Activated T-cell treated with anti-CD3 and anti-CD28 coated beads, Interleukin-2, amount 50 U/mL, for 72 hours (primary cell): Measurements from ENCODE around the gene MAPKAPK3. TPM values are rescaled to one million over a fixed set of nuclear protein-coding genes. Genes with fewer than 3 reads are reported as not detected.
A peak's percentile ranks its signal among the peaks of the same experiment; 100 is the strongest.

Source experiments
- ATAC-seq, 2 donors: fragments of 150-1000 bp; cut with Tn5 transposase; replicated peaks in 1 of 2; 2 replicates each; pipeline ENCODE4 v1.10.0; 2021; ENCODE audit warnings: moderate library complexity in 2 of 2, mild to moderate bottlenecking in 1 of 2
- DNase-seq, 2 donors: peaks; one replicate each; pipeline ENCODE4 v3.0.0; 2021 to 2022; ENCODE audit warnings: mixed read lengths in 1 of 2
- H3K27ac Mint-ChIP-seq: one replicate; pipeline ENCODE4 v1.8.0; 2022; ENCODE audit warnings: mild to moderate bottlenecking, moderate library complexity, mixed read lengths
- H3K27me3 Mint-ChIP-seq: one replicate; pipeline ENCODE4 v1.8.0; 2022; ENCODE audit warnings: low read depth, mixed read lengths
- H3K36me3 Mint-ChIP-seq, 2 donors: one replicate each; pipeline ENCODE4 v1.8.0; 2022; ENCODE audit warnings: mixed read lengths in 2 of 2, mild to moderate bottlenecking in 1 of 2; ENCODE audit not compliant: insufficient read depth in 2 of 2
- H3K4me1 Mint-ChIP-seq: one replicate; pipeline ENCODE4 v1.8.0; 2022; ENCODE audit warnings: low read depth, mixed read lengths
- H3K4me3 Mint-ChIP-seq, 2 donors: one replicate each; pipeline ENCODE4 v1.8.0; 2022; ENCODE audit warnings: mild to moderate bottlenecking in 2 of 2, mixed read lengths in 2 of 2, moderate library complexity in 2 of 2
- H3K9me3 Mint-ChIP-seq, 2 donors: one replicate each; pipeline ENCODE4 v1.8.0; 2022; ENCODE audit warnings: mixed read lengths in 2 of 2
- total RNA-seq, 2 donors: library from RNA; stranded (reverse); gene quantifications; one replicate each; pipeline ENCODE4 v1.2.3, GENCODE V29; 2022

Gene MAPKAPK3
- total RNA-seq, 2 donors from 2014 or later: 116 to 129 TPM

GRCh38 chr3:50607271-50608091 is 9.5 kb upstream of the MAPKAPK3 start:
- Mint-ChIP-seq H3K27ac (peak overlapping the region; percentile 100), H3K4me3 (peak overlapping the region; percentile 92 to 100), H3K9me3 (no peaks in the 10 kb centered on the region), H3K36me3 (peaks cover 55 to 77% of the 10 kb centered on the region in 2 donors), H3K27me3 (no peaks in the 10 kb centered on the region), H3K4me1 (peaks cover 42% of the 10 kb centered on the region)
- peak in 1 of 2 donors; percentile 32 for DNase-seq
- no peak for ATAC-seq

- Mint-ChIP-seq H3K36me3 (peaks cover 55 to 78% of the 10 kb centered on the region in 2 donors), H3K27ac (peak overlapping the region; percentile 99), H3K27me3 (no peaks in the 10 kb centered on the region), H3K9me3 (no peaks in the 10 kb centered on the region), H3K4me3 (peak overlapping the region; percentile 92 to 100), H3K4me1 (peaks cover 34% of the 10 kb centered on the region)
- ATAC-seq (no peak), DNase-seq (no peak)
Measured at GRCh38 chr3:50608278-50608677, 8.7 kb upstream of the MAPKAPK3 start.

GRCh38 chr3:50609071-50609762 is 7.7 kb upstream of the MAPKAPK3 start:
- H3K27ac Mint-ChIP-seq: peak overlapping the region; percentile 99
- DNase-seq: no peak
- H3K36me3 Mint-ChIP-seq: peaks cover 61 to 78% of the 10 kb centered on the region in 2 donors
- H3K4me3 Mint-ChIP-seq: peak overlapping the region; percentile 92 to 100
- no peak for ATAC-seq
- H3K27me3 Mint-ChIP-seq: no peaks in the 10 kb centered on the region
- H3K4me1 Mint-ChIP-seq: peaks cover 32% of the 10 kb centered on the region
- H3K9me3 Mint-ChIP-seq: no peaks in the 10 kb centered on the region

GRCh38 chr3:50609763-50610085 is 7.2 kb upstream of the MAPKAPK3 start:
- Mint-ChIP-seq H3K36me3 (peaks cover 61 to 76% of the 10 kb centered on the region in 2 donors), H3K27ac (peak overlapping the region; percentile 99), H3K4me3 (peak overlapping the region; percentile 92 to 100), H3K27me3 (no peaks in the 10 kb centered on the region), H3K4me1 (peaks cover 32% of the 10 kb centered on the region), H3K9me3 (no peaks in the 10 kb centered on the region)
- DNase-seq (no peak), ATAC-seq (no peak)

GRCh38 chr3:50610181-50610971 is 6.6 kb upstream of the MAPKAPK3 start:
- ATAC-seq: no peak
- peak in 1 of 2 donors; percentile 49 for DNase-seq
- no peaks in the 10 kb centered on the region for H3K27me3 Mint-ChIP-seq
- peaks cover 32% of the 10 kb centered on the region for H3K4me1 Mint-ChIP-seq
- H3K4me3 Mint-ChIP-seq: peak overlapping the region; percentile 92 to 100
- H3K36me3 Mint-ChIP-seq: peaks cover 61 to 72% of the 10 kb centered on the region in 2 donors
- H3K9me3 Mint-ChIP-seq: no peaks in the 10 kb centered on the region
- H3K27ac Mint-ChIP-seq: peak overlapping the region; percentile 99

- no peak for DNase-seq
- Mint-ChIP-seq H3K27me3 (no peaks in the 10 kb centered on the region), H3K4me3 (peak overlapping the region; percentile 92 to 100), H3K36me3 (peaks cover 57 to 69% of the 10 kb centered on the region in 2 donors), H3K9me3 (no peaks in the 10 kb centered on the region), H3K27ac (peak overlapping the region; percentile 99), H3K4me1 (peaks cover 32% of the 10 kb centered on the region)
- ATAC-seq: no peak
Measured at GRCh38 chr3:50610992-50611463, 5.9 kb upstream of the MAPKAPK3 start.

- Mint-ChIP-seq H3K9me3 (no peaks in the 10 kb centered on the region), H3K27me3 (no peaks in the 10 kb centered on the region), H3K4me1 (peaks cover 36% of the 10 kb centered on the region), H3K36me3 (peaks cover 53 to 63% of the 10 kb centered on the region in 2 donors), H3K4me3 (peak within 1 kb of the TSS; percentile 92 to 100), H3K27ac (peak within 1 kb of the TSS; percentile 99)
- DNase-seq (peak; percentile 98 to 99), ATAC-seq (peak; percentile 76 to 78)
Measured at GRCh38 chr3:50611464-50612233, 5.3 kb upstream of the MAPKAPK3 start, which contains the start of gene CISH. CISH (minus strand) TSS chr3:50611774; CDS start chr3:50611650, 124 bp downstream.

GRCh38 chr3:50612234-50612882 is 4.6 kb upstream of the MAPKAPK3 start:
- no peaks in the 10 kb centered on the region for H3K27me3 Mint-ChIP-seq
- peak overlapping the region; percentile 96 for H3K27ac Mint-ChIP-seq
- DNase-seq (no peak), ATAC-seq (no peak)
- no peaks in the 10 kb centered on the region for H3K9me3 Mint-ChIP-seq
- peaks cover 36% of the 10 kb centered on the region for H3K4me1 Mint-ChIP-seq
- H3K36me3 Mint-ChIP-seq: peaks cover 50 to 56% of the 10 kb centered on the region in 2 donors
- H3K4me3 Mint-ChIP-seq: peak overlapping the region; percentile 92 to 100

- peaks cover 43 to 48% of the 10 kb centered on the region in 2 donors for H3K36me3 Mint-ChIP-seq
- DNase-seq: no peak
Measured at GRCh38 chr3:50612970-50613846, 3.7 kb upstream of the MAPKAPK3 start.

GRCh38 chr3:50615190-50615589 is 1.8 kb upstream of the MAPKAPK3 start:
- no peak for ATAC-seq
- Mint-ChIP-seq H3K4me1 (peaks cover 55% of the 10 kb centered on the region), H3K27ac (peak overlapping the region; percentile 31), H3K36me3 (peaks cover 24 to 33% of the 10 kb centered on the region in 2 donors), H3K27me3 (no peaks in the 10 kb centered on the region), H3K9me3 (no peaks in the 10 kb centered on the region), H3K4me3 (peak overlapping the region; percentile 97 to 100)
- no peak for DNase-seq

More at GRCh38 chr3:50612970-50613846, 3.7 kb upstream of the MAPKAPK3 start:
- Mint-ChIP-seq H3K4me1 (peaks cover 39% of the 10 kb centered on the region), H3K27me3 (no peaks in the 10 kb centered on the region), H3K27ac (peak overlapping the region; percentile 96), H3K4me3 (peak overlapping the region; percentile 92 to 100), H3K9me3 (no peaks in the 10 kb centered on the region)
- ATAC-seq: no peak
